ENCODE results near the gene PHETA2. TPM values are rescaled to one million over a fixed set of nuclear protein-coding genes. Genes with fewer than 3 reads are reported as not detected.
"Not testable (repeated sequence)": the region's sequence is repeated elsewhere in the genome, so short reads cannot be mapped to it uniquely, and the experiment has no call there.

PHETA2 gene
- total RNA-seq, 2 experiments from 2014 or later = 2.8 to 3.3 TPM

DNA sequence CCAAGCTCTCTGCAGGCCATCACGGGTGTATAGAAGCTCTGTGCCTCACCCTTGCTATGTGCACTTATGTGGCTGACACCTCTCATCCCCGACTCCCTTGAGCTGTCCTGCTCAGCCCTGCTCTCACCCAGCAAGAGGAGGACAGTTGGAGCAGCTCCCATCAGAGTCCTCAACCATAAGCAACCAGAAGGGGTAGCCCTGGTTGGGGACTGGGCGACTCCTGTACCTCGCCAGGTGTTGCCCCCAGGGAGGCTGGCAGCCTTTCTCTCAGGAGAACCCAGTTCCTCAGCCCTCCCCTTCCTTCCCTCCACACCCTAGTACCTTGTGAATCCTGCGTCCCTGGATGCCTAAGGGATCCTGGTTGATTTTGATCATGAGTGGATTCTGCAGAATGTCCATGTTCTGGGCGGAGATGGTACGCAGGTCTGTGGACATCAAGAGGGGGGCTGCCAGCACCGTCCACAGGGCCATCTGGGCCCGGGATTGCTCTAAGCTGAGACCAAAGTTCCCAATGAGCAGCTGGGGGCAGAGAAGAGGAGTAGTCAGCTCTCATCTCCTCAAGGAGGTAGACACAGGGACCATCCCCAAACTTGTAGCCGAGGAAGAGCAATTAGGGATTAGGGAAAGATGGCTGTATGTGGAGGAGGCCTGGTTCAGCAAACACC is 11.4 kb upstream of the PHETA2 start:
- no peak for DNase-seq
- no peak overlapping the region for H3K4me3 Mint-ChIP-seq
- H3K36me3 Mint-ChIP-seq = peaks cover 49% of the 10 kb centered on the region
- no peak overlapping the region for H3K27ac Mint-ChIP-seq
- POLR2A ChIA-PET = no interaction called here
- H3K9me3 Mint-ChIP-seq = peaks cover 6% of the 10 kb centered on the region
- H3K27me3 Mint-ChIP-seq = no peaks in the 10 kb centered on the region
- no peaks in the 10 kb centered on the region for H3K4me1 Mint-ChIP-seq
- ATAC-seq (ENCODE audit: low read depth) = no peak

DNA sequence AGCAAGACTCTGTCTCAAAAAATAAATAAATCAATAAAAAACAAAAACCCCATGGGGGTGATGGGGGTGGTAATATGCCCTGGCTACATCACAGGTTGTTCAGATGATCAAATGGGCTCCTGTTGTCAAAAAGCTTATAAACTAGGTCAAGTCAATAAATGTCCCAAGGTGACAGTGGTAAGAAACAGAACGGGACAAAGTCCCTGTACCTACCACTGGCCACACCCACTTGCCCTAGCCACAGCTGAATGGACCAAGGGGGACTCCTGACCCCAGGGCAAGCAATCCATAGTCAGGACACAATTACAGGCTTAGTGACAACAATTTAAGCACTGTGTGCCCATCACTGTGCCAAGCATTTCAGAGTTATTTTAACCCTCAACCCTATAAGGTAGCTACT is 9.4 kb upstream of the PHETA2 start:
- Mint-ChIP-seq H3K9me3 (no peaks in the 10 kb centered on the region), H3K36me3 (peaks cover 34% of the 10 kb centered on the region), H3K4me1 (peaks cover 5% of the 10 kb centered on the region), H3K4me3 (no peak overlapping the region), H3K27me3 (no peaks in the 10 kb centered on the region), H3K27ac (no peak overlapping the region)
- POLR2A ChIA-PET = no interaction called here
- ATAC-seq (ENCODE audit: low read depth) = no peak
- DNase-seq = no peak

DNA sequence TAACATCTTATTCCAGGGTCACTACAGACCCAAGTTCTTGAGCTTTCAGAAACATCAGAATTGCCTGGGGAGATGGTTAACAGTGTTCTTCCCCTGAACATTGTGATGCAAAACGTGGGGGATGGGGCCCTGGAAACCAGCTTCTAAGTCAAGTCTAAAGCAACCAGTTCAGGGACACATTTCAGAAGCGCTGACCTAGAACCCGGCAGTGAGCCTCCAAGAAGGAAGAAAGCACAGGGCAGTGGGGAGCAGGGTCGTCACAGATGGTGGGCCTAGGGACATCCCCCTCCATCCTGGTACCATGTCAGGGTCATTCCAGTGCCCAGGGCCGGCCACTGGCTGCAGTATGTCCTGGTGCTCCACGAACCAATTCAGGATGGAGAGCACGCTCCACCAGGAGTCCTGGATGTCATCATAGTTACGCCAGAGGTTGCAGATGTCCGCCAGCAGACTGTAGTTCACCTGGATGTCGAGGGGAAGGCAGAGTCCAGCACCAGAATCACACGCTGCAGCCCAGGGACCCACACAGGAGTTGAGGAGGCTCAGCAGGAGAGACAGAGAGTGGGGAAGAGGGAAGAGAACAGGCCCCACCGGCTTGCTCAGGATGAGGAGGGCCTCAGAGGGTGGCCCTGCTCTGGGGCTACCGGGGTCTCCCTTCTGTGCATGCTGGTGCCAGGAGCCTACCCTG is 8.5 kb upstream of the PHETA2 start:
- H3K9me3 Mint-ChIP-seq = no peaks in the 10 kb centered on the region
- peaks cover 5% of the 10 kb centered on the region for H3K4me1 Mint-ChIP-seq
- no peak overlapping the region for H3K27ac Mint-ChIP-seq
- H3K27me3 Mint-ChIP-seq = no peaks in the 10 kb centered on the region
- H3K36me3 Mint-ChIP-seq = peaks cover 30% of the 10 kb centered on the region
- POLR2A ChIA-PET = no interaction called here
- no peak for DNase-seq
- H3K4me3 Mint-ChIP-seq = no peak overlapping the region
- no peak for ATAC-seq (ENCODE audit: low read depth)

DNA sequence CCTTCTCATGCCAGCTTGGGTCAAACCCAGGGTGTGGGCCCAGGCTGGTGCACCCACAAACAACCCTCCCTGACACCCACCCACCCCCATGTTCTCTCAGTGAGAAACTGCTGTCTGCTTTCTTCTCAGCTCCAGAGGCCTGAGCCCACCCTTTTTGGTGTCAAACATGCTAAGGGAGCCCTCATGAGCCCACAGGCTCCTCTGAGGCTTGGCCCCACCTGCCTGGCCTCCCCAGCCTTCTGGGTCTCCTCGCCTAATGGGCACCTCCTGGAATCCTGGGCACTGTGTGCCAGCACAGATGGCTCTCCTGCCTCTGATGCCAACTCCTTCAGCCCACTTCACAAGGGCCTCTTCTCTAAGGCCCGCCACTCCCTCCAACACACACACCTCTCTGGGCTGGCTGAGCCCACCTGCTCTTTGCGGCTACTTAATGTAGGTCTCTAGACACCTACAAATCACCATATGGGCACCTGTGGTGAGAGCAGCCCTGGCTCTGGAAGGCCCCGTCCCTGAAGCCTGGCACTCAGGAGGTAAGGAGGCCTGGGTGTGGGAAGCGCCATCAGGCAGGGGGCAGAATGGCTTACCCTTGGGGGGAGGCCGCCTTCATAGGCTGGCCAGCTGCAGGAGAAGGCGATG is 7.8 kb upstream of the PHETA2 start:
- no peaks in the 10 kb centered on the region for H3K9me3 Mint-ChIP-seq
- no peak overlapping the region for H3K4me3 Mint-ChIP-seq
- H3K36me3 Mint-ChIP-seq = peaks cover 24% of the 10 kb centered on the region
- H3K27me3 Mint-ChIP-seq = no peaks in the 10 kb centered on the region
- H3K27ac Mint-ChIP-seq = no peak overlapping the region
- peaks cover 7% of the 10 kb centered on the region for H3K4me1 Mint-ChIP-seq
- ATAC-seq (ENCODE audit: low read depth) (no peak), DNase-seq (no peak)
- POLR2A ChIA-PET = no interaction called here

DNA sequence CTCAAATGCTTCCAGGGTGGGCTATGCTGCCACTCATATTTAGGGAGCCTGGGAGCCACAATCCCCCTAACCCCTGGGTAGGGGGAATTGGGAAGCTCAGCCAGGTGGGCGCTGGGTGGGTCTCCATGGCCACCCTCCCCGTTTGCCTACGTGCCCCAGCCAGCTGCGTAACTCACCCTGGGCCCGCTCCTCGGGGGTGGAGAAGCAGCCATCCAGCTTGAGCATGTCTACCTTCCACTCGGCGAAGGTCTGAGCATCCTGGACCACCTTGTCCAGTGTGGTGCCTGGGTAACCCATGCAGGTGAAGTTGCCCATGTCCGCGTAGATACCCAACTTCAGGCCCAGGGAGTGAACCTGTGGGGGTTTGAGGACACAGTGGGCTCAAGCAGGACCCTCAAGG is 7.1 kb upstream of the PHETA2 start:
- Mint-ChIP-seq H3K9me3 (no peaks in the 10 kb centered on the region), H3K27me3 (no peaks in the 10 kb centered on the region), H3K27ac (no peak overlapping the region), H3K4me3 (no peak overlapping the region), H3K4me1 (peaks cover 13% of the 10 kb centered on the region), H3K36me3 (peaks cover 24% of the 10 kb centered on the region)
- ATAC-seq (ENCODE audit: low read depth) (no peak), DNase-seq (no peak)
- POLR2A ChIA-PET = no interaction called here

DNA sequence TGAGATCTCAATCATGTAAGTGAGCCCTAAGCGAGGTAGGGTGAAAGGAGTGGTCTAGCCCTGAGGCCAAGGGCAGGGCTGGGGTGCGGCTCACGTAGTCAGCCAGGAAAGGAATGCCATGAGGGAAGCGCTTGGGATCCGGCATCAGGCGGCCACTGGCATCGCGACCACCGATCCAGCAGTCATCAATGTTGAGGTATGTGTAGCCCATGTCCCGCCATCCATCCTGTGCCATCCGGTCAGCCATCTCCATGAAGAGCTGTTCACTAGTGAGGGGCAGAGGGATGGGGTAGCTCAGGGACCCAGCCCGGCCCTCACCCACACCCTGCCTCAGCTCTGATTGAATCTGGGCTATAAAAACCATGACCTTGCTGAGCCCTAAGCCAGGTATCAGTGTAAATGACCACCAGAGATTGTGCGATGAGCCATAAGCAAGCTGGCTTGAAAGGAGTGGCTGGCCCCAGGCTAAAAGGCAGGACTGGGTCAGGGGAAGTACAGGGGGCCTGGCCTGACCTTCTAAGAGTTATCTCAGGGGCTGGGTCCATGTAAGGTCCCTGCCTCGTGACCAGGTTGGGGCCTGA is 6.3 kb upstream of the PHETA2 start:
- ATAC-seq (ENCODE audit: low read depth) (no peak), DNase-seq (no peak)
- Mint-ChIP-seq H3K36me3 (peaks cover 21% of the 10 kb centered on the region), H3K4me3 (no peak overlapping the region), H3K4me1 (peaks cover 13% of the 10 kb centered on the region), H3K9me3 (no peaks in the 10 kb centered on the region), H3K27me3 (no peaks in the 10 kb centered on the region), H3K27ac (no peak overlapping the region)
- POLR2A ChIA-PET = interaction anchor here (0.9 kb wide), 1 partner anchor 23 kb away, joined by 3 read pairs; the partner anchor contains the start of gene NDUFA6

DNA sequence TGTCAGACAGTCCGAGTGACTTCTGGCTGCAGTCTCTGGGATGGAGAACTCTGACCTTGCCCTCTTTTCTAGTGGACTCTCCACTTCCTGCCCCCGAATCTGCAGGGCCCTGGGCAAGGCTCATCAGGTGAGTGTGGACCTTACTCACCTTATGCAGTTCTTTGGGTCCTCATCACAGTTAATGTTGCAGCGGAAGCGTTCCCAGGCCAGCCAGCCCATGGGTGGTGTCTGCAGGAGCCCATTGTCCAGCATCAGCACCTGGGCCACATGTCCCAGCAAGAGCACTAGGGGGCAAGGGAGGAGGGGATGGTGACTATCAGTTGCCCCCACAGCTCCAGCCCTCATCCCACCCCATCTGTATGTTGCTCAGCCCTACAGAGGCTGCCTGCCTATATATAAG is 5.8 kb upstream of the PHETA2 start:
- Mint-ChIP-seq H3K27ac (no peak overlapping the region), H3K4me3 (no peak overlapping the region), H3K9me3 (no peaks in the 10 kb centered on the region), H3K36me3 (peaks cover 17% of the 10 kb centered on the region), H3K4me1 (peaks cover 16% of the 10 kb centered on the region), H3K27me3 (no peaks in the 10 kb centered on the region)
- no peak for DNase-seq
- POLR2A ChIA-PET = interaction anchor here (0.9 kb wide), 1 partner anchor 23 kb away, joined by 3 read pairs; the partner anchor contains the start of gene NDUFA6
- ATAC-seq (ENCODE audit: low read depth) = no peak

DNA sequence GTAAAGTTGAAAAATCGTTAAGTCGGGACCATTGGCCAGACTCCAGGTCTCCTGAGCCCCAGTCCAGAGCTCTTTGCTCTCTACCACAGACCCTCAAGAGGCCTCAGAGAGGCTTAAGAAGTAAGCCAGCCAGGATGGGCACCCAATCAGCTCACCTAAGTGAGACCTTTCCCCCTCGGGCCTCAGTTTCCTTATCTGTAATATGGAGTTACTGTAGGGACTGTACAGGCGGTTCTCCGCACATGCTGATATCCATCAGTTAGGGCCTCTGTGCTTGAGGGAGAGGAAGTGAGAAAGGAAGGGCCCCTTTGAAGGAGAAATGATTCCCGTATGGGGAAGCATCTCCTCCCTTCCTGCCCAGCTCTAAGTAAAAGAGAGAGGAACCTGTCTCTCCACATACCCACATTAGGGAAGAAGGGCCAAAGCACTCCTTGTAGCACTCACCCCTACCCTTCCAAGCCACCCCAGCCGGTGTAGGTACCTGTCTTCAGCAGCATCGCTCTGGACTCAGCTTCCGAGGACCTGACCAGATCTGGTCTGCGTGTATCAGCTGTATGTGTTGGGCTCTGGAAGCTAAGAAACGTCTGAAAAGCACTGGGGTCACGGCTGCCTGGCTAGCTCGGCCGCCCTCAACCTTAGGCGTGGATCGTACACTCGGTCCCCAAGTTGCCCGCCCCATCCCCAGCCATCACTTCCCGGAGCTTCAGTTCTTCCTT is 4.1 kb upstream of the PHETA2 start:
- H3K36me3 Mint-ChIP-seq = peaks cover 14% of the 10 kb centered on the region
- no peak for DNase-seq

DNA sequence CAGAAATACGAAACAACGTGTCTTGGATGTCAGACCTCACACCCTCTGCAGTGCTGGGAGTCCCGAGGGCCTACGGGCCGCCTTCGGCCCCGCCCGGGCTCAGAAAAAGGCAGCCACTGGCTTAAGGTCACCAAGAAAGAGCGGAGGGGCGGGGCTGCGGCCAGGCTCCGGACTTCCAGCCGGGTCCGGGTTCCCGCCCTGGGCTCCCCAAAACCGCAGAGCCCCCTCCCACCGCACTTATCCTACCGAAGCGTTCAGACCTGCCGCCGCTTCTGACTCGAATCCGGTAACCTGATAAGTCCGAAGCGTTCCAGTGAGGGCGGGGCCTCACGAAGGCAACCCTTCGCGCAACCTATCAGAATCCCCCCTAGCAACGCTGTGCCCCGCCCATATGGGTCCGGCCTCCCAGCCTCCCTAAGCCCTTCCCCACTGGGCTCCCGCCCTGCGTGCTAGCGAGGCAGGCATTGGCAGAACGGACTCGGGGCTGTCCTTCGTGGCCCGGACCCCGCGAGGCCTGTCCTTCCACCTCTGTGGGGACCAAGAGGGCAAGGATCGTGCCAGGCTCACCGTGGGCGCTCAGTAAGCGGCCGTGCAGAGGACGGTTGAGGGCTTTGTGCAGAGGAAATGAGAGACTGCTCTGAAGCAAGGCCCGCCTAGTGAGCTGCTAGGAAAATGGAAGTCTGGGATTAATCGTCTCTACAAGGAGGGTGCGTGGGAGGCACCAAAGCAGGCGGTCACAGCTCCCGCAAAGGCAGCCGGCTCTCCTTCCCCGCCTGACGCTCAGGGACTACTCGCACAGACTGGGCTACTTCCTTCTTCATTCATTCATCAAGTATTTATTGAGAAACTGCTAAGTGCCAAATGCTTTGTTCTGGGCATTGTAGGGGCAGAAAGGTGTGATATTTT is 3.3 kb upstream of the PHETA2 start, which contains the start of gene NAGA:
NAGA (minus strand) TSS at position 296 of the 906 bp plus-strand sequence. CDS start 515 bp downstream, outside the sequence.
- H3K27ac Mint-ChIP-seq = peak within 1 kb of the TSS; percentile 94
- H3K27me3 Mint-ChIP-seq = no peaks in the 10 kb centered on the region
- peaks cover 20% of the 10 kb centered on the region for H3K4me1 Mint-ChIP-seq
- POLR2A ChIA-PET = interaction anchor here (1.2 to 2.8 kb wide), 4 partner anchors 9 to 124 kb away, joined by 3 to 28 read pairs (median 16); partner anchors contain the start of genes CENPM, NDUFA6, SMDT1 and WBP2NL
- ATAC-seq (ENCODE audit: low read depth) (peak; percentile 98), DNase-seq (peak; percentile 88)
- H3K36me3 Mint-ChIP-seq = peaks cover 13% of the 10 kb centered on the region
- H3K9me3 Mint-ChIP-seq = no peaks in the 10 kb centered on the region
- peak within 1 kb of the TSS; percentile 91 for H3K4me3 Mint-ChIP-seq

More for the DNA sequence above, 4.1 kb upstream of the PHETA2 start:
- H3K27me3 Mint-ChIP-seq = no peaks in the 10 kb centered on the region
- peak overlapping the region; percentile 94 for H3K27ac Mint-ChIP-seq
- H3K4me3 Mint-ChIP-seq = peak overlapping the region; percentile 91
- POLR2A ChIA-PET = interaction anchor here (0.9 to 2.8 kb wide), 5 partner anchors 10 to 123 kb away, joined by 3 to 28 read pairs (median 13); partner anchors contain the start of genes CENPM, NDUFA6, SMDT1 and WBP2NL
- ATAC-seq (ENCODE audit: low read depth) = no peak
- no peaks in the 10 kb centered on the region for H3K9me3 Mint-ChIP-seq
- H3K4me1 Mint-ChIP-seq = peaks cover 18% of the 10 kb centered on the region

DNA sequence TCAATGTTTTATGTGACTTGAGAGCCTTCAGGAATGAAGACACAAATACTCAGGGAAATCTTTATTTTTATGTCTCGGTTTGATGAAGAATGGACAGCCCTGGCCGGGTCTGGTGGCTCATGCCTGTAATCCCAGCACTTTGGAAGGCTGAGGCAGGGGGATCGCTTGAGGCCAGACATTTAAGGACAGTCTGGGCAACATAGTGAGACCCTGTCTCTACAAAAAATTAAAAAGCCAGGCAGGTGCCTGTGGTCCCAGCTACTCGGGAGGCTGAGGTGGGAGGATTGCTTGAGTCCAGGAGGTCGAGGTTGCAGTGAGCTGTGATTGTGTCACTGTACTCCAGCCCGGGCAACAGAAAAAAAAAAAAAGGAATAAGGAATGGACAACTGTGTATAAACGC is 2.5 kb upstream of the PHETA2 start:
- not testable (repeated sequence) for H3K9me3 Mint-ChIP-seq; ATAC-seq (ENCODE audit: low read depth); H3K27me3 Mint-ChIP-seq; DNase-seq
- Mint-ChIP-seq H3K36me3 (peaks cover 15% of the 10 kb centered on the region), H3K27ac (peak overlapping the region; percentile 94), H3K4me1 (peaks cover 20% of the 10 kb centered on the region), H3K4me3 (peak overlapping the region; percentile 91)
- POLR2A ChIA-PET = interaction anchor here (2.5 to 2.8 kb wide), 3 partner anchors 9 to 73 kb away, joined by 13 to 28 read pairs (median 18); partner anchors contain the start of genes NDUFA6, SMDT1 and WBP2NL

DNA sequence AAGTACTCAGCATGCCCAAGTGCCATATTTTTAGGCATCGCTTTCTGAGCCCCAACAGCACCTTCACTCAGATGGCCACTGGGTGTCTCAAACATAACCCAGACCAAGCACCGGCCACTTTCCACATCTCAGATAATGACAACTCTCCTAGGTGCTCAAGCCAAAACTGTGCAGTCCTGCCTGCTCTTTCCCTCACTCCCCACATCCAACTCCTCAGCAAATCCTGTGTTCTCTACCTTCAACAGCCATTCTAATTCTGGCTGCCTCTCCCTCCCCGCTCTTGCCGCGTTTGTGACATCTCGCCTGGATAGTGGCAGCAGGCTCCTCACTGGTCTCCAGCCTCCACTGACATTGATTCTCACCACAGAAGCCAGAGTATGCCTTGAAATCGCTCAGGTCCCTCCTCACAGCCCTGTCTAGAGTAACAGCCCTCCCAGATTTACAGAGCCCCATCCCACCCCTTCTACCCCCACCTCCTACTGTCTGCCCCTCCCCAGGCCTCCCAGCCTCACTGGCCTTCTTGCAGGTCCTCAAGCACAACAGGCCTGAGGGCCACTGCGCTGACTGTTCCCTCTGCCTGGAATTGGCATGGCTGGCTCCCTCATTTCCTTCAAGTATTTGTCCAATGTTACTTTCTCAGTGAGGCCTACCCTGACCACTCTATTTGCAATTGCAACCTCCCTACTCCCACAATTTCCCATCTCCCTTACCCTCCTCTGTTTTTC is 1.3 kb upstream of the PHETA2 start:
- H3K4me3 Mint-ChIP-seq = peak overlapping the region; percentile 64
- DNase-seq (no peak), ATAC-seq (ENCODE audit: low read depth) (no peak)
- POLR2A ChIA-PET = interaction anchor here (1.2 kb wide), 1 partner anchor 18 kb away, joined by 5 read pairs; the partner anchor contains the start of gene NDUFA6
- H3K27ac Mint-ChIP-seq = peak overlapping the region; percentile 19
- no peaks in the 10 kb centered on the region for H3K9me3 Mint-ChIP-seq
- no peaks in the 10 kb centered on the region for H3K27me3 Mint-ChIP-seq
- peaks cover 9% of the 10 kb centered on the region for H3K36me3 Mint-ChIP-seq
- H3K4me1 Mint-ChIP-seq = peaks cover 20% of the 10 kb centered on the region

Data from activated naive CD8-positive, alpha-beta T cell treated with anti-CD3 and anti-CD28 coated beads, Interleukin-2, amount 10 ng/mL, durations not matched to agents 7 days and 5 days (primary cell).